ENCODE results near the gene NR1I3. TPM values are rescaled to one million over a fixed set of nuclear protein-coding genes. Genes with fewer than 3 reads are reported as not detected.

The NR1I3 gene
- total RNA-seq, 1 experiment from 2014 or later: not detected

GRCh38 chr1:161259345-161259702 is 21.3 kb upstream of the NR1I3 start:
- H2BK20ac ChIP-seq (ENCODE audit: low read depth, low read length, poor library complexity, severe bottlenecking): no peak overlapping the region
- no peak overlapping the region for H2AK5ac ChIP-seq (ENCODE audit: insufficient read length, low read length)
- no CpG with 5 or more reads among the region's 6 CpGs for WGBS (ENCODE audit: extremely low coverage, insufficient read length, low lambda C conversion rate)
- no peaks in the 10 kb centered on the region for H3K79me2 ChIP-seq (ENCODE audit: insufficient read depth, low read length)
- Mint-ChIP-seq H3K27ac (no peak overlapping the region), H3K4me3 (peak overlapping the region; percentile 59 to 78), H3K36me3 (ENCODE audit: insufficient read depth in 1 of 3, low read depth in 3 of 3) (peaks cover 13 to 20% (median 14%) of the 10 kb centered on the region in 3 experiments), H3K27me3 (ENCODE audit: low read depth) (peaks cover 80% of the 10 kb centered on the region), H3K4me1 (peaks cover 17 to 26% of the 10 kb centered on the region in 2 experiments), H3K9me3 (peaks cover 27 to 28% of the 10 kb centered on the region in 2 experiments)
- no peak overlapping the region for H3T11ph ChIP-seq (ENCODE audit: low read length)
- H3K27ac ChIP-seq (ENCODE audit: insufficient read length, low read depth, low read length): no peak overlapping the region
- no peaks in the 10 kb centered on the region for H4K20me1 ChIP-seq (ENCODE audit: control insufficient read depth, insufficient read depth, insufficient read length)
- H3K9me3 ChIP-seq (ENCODE audit: control insufficient read depth, low read depth, low read length): peaks cover 6% of the 10 kb centered on the region
- H4K91ac ChIP-seq (ENCODE audit: insufficient read length, low read depth, low read length): no peak overlapping the region
- no peak overlapping the region for H2BK12ac ChIP-seq (ENCODE audit: insufficient read length, low read depth, low read length)
- no peak overlapping the region for H4K5ac ChIP-seq (ENCODE audit: insufficient read length, low read depth, low read length)
- peaks cover 12% of the 10 kb centered on the region; the same call in 1 of the 2 replicates for H3K27me3 ChIP-seq (ENCODE audit: insufficient read depth, low read length)
- no peak overlapping the region for H2BK15ac ChIP-seq (ENCODE audit: low read depth, low read length)
- no peaks in the 10 kb centered on the region for H3K79me1 ChIP-seq (ENCODE audit: insufficient read depth, low read depth, low read length, poor library complexity, severe bottlenecking)
- H3K23me2 ChIP-seq (ENCODE audit: insufficient read length, low read depth, low read length, poor library complexity, severe bottlenecking): peaks cover 11% of the 10 kb centered on the region
- H2BK120ac ChIP-seq (ENCODE audit: low read depth, low read length, poor library complexity, severe bottlenecking): no peak overlapping the region
- H3K4ac ChIP-seq (ENCODE audit: low read depth, low read length): no peak overlapping the region
- H4K8ac ChIP-seq (replicated peaks; ENCODE audit: insufficient read length, low read depth, low read length): no peak overlapping the region
- H2AFZ ChIP-seq (ENCODE audit: low read length): no peak overlapping the region
- no peak for TF ChIP-seq CTCF (conservative IDR thresholded peaks at IDR 0.05)
- H3K56ac ChIP-seq (ENCODE audit: insufficient read length, low read depth, low read length): no peak overlapping the region
- H3K4me1 ChIP-seq (ENCODE audit: insufficient read depth, low read length): peaks cover 5% of the 10 kb centered on the region; the same call in 1 of the 2 replicates
- H3K23ac ChIP-seq (ENCODE audit: insufficient read length, low read depth, low read length): no peak overlapping the region
- DNase-seq: no peak
- H3K4me2 ChIP-seq (ENCODE audit: insufficient read depth, insufficient read length, low read length): peak overlapping the region; percentile 55
- no peak overlapping the region for H3K9ac ChIP-seq (ENCODE audit: extremely low read depth, insufficient read length, low read length)
- no peak overlapping the region for H2BK5ac ChIP-seq (ENCODE audit: insufficient read length, low read length)
- no peak overlapping the region for H3K14ac ChIP-seq (ENCODE audit: insufficient read depth, low read length)
- H3K18ac ChIP-seq (ENCODE audit: insufficient read length, low read depth, low read length): no peak overlapping the region

Data from H9 (cell line).